H54 (cell line): ENCODE results near the gene OPCML.

Source experiments
- DNase-seq: peaks from one replicate; pipeline ENCODE4 v3.0.0; 2011; ENCODE audit warnings: low spot score, mixed read lengths; ENCODE audit not compliant: insufficient read length
- FAIRE-seq: peaks from 3 replicates; lab custom pipeline; 2011; peaks lifted over from hg19 to GRCh38; lab: Jason Lieb, UNC
- POLR2A ChIP-seq: IDR thresholded peaks from 2 replicates; pipeline ENCODE4 v1.6.1; 2011; ENCODE audit warnings: low read depth, mild to moderate bottlenecking, low read length

The OPCML gene

GRCh38 chr11:133104009-133104744 is 428.1 kb downstream of the OPCML start:
- FAIRE-seq (no peak), DNase-seq (no peak)
- TF ChIP-seq POLR2A: no peak

GRCh38 chr11:133096981-133097380 is 435.3 kb downstream of the OPCML start:
- DNase-seq (no peak), FAIRE-seq (no peak)
- TF ChIP-seq POLR2A: no peak

GRCh38 chr11:133086518-133086917 is 445.8 kb downstream of the OPCML start:
- no peak for TF ChIP-seq POLR2A
- DNase-seq (no peak), FAIRE-seq (no peak)

DNA sequence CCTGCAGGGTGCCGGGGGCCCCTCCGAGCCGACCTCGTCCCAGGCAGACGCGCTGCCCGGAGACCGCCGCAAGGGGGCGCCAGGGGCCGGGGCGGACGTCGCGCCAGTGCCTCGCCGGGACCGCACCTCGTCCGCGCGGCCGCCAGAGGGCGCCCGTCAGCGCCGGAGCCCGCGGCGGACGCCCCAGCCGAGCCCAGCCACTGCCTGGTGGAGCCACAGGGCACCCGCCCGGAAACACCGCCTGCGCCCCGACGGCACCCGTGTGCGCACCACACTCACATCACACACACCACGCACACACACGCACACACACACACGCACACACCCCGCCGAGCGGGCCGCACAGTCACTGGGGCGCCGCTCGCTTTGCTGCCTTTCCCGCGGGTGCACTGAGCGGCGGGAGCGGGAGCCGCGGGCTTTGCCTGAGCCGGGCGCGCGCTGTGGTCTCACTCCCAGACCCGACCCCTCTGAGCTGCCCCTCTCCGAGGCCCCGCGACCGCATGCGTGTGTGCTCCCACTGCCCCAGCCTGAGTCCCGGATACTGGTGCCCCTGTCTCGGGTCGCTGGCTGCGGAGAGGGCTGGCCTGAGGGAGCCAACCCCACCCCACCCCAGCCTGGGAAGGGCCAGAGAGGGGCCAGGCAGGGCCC is 449.3 kb downstream of the OPCML start:
- no peak for TF ChIP-seq POLR2A
- DNase-seq (peak; percentile 12), FAIRE-seq (no peak)

- no peak for TF ChIP-seq POLR2A
- FAIRE-seq: no peak
- DNase-seq: no peak
Measured at GRCh38 chr11:133082453-133082781, 449.9 kb downstream of the OPCML start.

- no peak for TF ChIP-seq POLR2A
- no peak for DNase-seq
- FAIRE-seq: no peak
Measured at GRCh38 chr11:133081730-133082452, 450.4 kb downstream of the OPCML start.

- FAIRE-seq (no peak), DNase-seq (no peak)
- TF ChIP-seq POLR2A: no peak
Measured at GRCh38 chr11:133081020-133081419, 451.3 kb downstream of the OPCML start.

GRCh38 chr11:133078591-133079404 is 453.5 kb downstream of the OPCML start:
- no peak for FAIRE-seq
- no peak for TF ChIP-seq POLR2A
- peak; percentile 12 for DNase-seq

GRCh38 chr11:133078012-133078411 is 454.3 kb downstream of the OPCML start:
- no peak for TF ChIP-seq POLR2A
- no peak for FAIRE-seq
- DNase-seq: no peak

GRCh38 chr11:133075351-133075750 is 456.9 kb downstream of the OPCML start:
- no peak for DNase-seq
- TF ChIP-seq POLR2A: no peak

GRCh38 chr11:133072858-133073582 is 459.3 kb downstream of the OPCML start:
- DNase-seq (no peak), FAIRE-seq (no peak)
- no peak for TF ChIP-seq POLR2A

More at GRCh38 chr11:133075351-133075750, 456.9 kb downstream of the OPCML start:
- no peak for FAIRE-seq

DNA sequence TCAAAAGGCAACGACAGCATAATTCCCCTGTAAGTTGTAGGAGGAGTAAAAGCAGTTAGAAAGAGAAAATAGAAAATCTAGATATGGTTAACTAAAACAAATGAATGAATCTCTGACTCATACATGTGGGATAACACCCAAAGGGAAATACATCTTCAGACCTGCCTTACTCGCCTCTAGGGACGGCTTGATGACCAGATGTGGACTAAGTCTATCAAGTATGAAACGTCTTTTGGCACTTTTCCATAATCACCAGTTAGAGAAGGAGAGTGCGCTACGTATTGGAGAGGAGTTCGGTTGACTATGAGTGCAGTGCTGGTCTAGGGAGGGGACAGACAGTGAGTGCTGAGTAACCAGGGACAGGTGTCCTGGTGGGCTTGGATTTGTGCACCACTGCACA is 459.9 kb downstream of the OPCML start:
- no peak for TF ChIP-seq POLR2A
- FAIRE-seq (no peak), DNase-seq (no peak)

- DNase-seq (no peak), FAIRE-seq (no peak)
- no peak for TF ChIP-seq POLR2A
Measured at GRCh38 chr11:133070791-133071190, 461.5 kb downstream of the OPCML start.
